Measurements from ENCODE around the gene AHCYL2.

DNA sequence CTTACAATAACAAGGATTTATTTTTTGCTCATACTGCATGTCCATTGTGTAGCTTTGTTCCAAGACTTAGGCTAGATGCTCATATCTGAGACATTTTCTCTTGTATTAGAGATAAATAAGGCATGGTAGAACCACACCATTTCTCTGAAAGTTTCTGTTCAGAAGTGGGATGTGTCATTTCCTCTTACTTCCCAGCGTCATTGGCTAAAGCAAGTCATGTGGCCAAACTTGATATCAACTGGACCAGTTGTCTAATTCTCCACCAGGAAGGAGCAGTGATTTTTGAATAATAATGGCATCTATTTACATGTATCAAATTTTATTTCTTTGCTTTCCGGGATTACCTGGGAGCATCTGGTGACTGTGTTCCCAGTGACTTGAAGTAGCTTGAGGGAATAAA, 38.3 kb downstream of the AHCYL2 start:
- TF ChIP-seq, protein P1, sequence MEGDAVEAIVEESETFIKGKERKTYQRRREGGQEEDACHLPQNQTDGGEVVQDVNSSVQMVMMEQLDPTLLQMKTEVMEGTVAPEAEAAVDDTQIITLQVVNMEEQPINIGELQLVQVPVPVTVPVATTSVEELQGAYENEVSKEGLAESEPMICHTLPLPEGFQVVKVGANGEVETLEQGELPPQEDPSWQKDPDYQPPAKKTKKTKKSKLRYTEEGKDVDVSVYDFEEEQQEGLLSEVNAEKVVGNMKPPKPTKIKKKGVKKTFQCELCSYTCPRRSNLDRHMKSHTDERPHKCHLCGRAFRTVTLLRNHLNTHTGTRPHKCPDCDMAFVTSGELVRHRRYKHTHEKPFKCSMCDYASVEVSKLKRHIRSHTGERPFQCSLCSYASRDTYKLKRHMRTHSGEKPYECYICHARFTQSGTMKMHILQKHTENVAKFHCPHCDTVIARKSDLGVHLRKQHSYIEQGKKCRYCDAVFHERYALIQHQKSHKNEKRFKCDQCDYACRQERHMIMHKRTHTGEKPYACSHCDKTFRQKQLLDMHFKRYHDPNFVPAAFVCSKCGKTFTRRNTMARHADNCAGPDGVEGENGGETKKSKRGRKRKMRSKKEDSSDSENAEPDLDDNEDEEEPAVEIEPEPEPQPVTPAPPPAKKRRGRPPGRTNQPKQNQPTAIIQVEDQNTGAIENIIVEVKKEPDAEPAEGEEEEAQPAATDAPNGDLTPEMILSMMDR (IDR thresholded peaks at IDR 0.05): no peak
- TF ChIP-seq, protein P2, sequence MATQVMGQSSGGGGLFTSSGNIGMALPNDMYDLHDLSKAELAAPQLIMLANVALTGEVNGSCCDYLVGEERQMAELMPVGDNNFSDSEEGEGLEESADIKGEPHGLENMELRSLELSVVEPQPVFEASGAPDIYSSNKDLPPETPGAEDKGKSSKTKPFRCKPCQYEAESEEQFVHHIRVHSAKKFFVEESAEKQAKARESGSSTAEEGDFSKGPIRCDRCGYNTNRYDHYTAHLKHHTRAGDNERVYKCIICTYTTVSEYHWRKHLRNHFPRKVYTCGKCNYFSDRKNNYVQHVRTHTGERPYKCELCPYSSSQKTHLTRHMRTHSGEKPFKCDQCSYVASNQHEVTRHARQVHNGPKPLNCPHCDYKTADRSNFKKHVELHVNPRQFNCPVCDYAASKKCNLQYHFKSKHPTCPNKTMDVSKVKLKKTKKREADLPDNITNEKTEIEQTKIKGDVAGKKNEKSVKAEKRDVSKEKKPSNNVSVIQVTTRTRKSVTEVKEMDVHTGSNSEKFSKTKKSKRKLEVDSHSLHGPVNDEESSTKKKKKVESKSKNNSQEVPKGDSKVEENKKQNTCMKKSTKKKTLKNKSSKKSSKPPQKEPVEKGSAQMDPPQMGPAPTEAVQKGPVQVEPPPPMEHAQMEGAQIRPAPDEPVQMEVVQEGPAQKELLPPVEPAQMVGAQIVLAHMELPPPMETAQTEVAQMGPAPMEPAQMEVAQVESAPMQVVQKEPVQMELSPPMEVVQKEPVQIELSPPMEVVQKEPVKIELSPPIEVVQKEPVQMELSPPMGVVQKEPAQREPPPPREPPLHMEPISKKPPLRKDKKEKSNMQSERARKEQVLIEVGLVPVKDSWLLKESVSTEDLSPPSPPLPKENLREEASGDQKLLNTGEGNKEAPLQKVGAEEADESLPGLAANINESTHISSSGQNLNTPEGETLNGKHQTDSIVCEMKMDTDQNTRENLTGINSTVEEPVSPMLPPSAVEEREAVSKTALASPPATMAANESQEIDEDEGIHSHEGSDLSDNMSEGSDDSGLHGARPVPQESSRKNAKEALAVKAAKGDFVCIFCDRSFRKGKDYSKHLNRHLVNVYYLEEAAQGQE (IDR thresholded peaks at IDR 0.05; ENCODE audit: insufficient read depth in 1 of 2, low read depth in 2 of 2, low read length in 1 of 2): no peak
- TF ChIP-seq SIN3A (IDR thresholded peaks at IDR 0.05; ENCODE audit: borderline replicate concordance, insufficient read depth, low read depth, low read length): no peak
